HCT116 (cell line): Measurements from ENCODE around the gene TTLL5. TPM values are rescaled to one million over a fixed set of nuclear protein-coding genes. Genes with fewer than 3 reads are reported as not detected.

ENCODE experiments used
- ATAC-seq: fragments of 200-7000 bp; cut with Tn5 transposase; 2 replicates; pipeline ENCODE4 v1.9.1; 2020; ENCODE audit warnings: mild to moderate bottlenecking, moderate library complexity
- BruUV-seq: library from RNA; stranded (reverse); fragments of 400-500 nt; replicated peaks from 2 replicates; lab custom pipeline; 2021; lab: Mats Ljungman, UMichigan
- CTCF ChIA-PET: fragments of 300-600 bp; sonication (Branson Sonifier 250); formaldehyde crosslinking; loops from one replicate; lab custom pipeline; 2021; ENCODE audit warnings: antibody characterized with exemption; lab: Charles Lee
- POLR2A ChIA-PET: fragments of 300-600, 350-600 bp; sonication (Branson Sonifier 250); formaldehyde crosslinking; loops from one replicate; lab custom pipeline; 2021; ENCODE audit warnings: antibody characterized with exemption; lab: Charles Lee
- RAD21 ChIA-PET, 2 experiments: fragments of 300-600 bp; sonication (Branson Sonifier 250); formaldehyde crosslinking; loops; one replicate each; lab custom pipeline; 2023; ENCODE audit warnings: low total read pairs in 2 of 2; ENCODE audit not compliant: uncharacterized antibody in 2 of 2, unreplicated experiment in 2 of 2, low non-redundant PET in 1 of 2; lab: Charles Lee
- DNase-seq: peaks from one replicate; pipeline ENCODE4 v3.0.0-alpha.2; 2010; ENCODE audit warnings: low read depth, low spot score
- H2AFZ ChIP-seq: fragments of 200-600 bp; shearing (Covaris generic), sonication (generic); 2 replicates; pipeline ENCODE4 v1.6.1; 2017; ENCODE audit warnings: low read depth, mixed run types, mixed read lengths, antibody characterized with exemption, low read length; ENCODE audit not compliant: poor library complexity, severe bottlenecking
- H3K27ac ChIP-seq: 2 replicates; pipeline ENCODE4 v1.5.1; 2012; ENCODE audit warnings: low read depth, low read length
- H3K27me3 ChIP-seq: fragments of 200-600 bp; sonication (generic); 2 replicates; pipeline ENCODE4 v1.6.1; 2016; ENCODE audit warnings: mixed run types, low read length, mixed read lengths; ENCODE audit not compliant: insufficient read depth
- H3K36me3 ChIP-seq, 2 experiments: fragments of 200-500 bp in 1 of 2; fragments of 200-600 bp in 1 of 2; sonication (Bioruptor generic) in 1 of 2; sonication (generic) in 1 of 2; 2 replicates each; pipeline versions ENCODE4 v1.5.1 to v1.6.1; 2014 to 2016; ENCODE audit warnings: low read length in 2 of 2, inconsistent platforms in 1 of 2, mixed read lengths in 1 of 2, mixed run types in 1 of 2; ENCODE audit not compliant: insufficient read depth in 2 of 2, control insufficient read depth in 1 of 2
- H3K4me1 ChIP-seq, 2 experiments: fragments of 200-600 bp in 1 of 2; sonication (generic) in 1 of 2; 2 replicates each; pipeline versions ENCODE4 v1.5.1 to v1.6.1; 2012 to 2017; ENCODE audit warnings: low read length in 2 of 2, inconsistent platforms in 1 of 2, mild to moderate bottlenecking in 1 of 2, mixed read lengths in 1 of 2, mixed run types in 1 of 2, moderate library complexity in 1 of 2; ENCODE audit not compliant: insufficient read depth in 2 of 2, control insufficient read depth in 1 of 2
- H3K4me2 ChIP-seq: fragments of 200-600 bp; sonication (generic); 2 replicates; pipeline ENCODE4 v1.6.1; 2017; ENCODE audit warnings: mixed run types, low read length, mixed read lengths
- H3K4me3 ChIP-seq, 2 experiments: fragments of 200-600 bp in 1 of 2; sonication (generic) in 1 of 2; replicated peaks in 1 of 2; 2 replicates each; pipeline ENCODE4 v1.5.1; 2011 to 2016; ENCODE audit warnings: low read length in 2 of 2, control low read depth in 1 of 2, low read depth in 1 of 2, mild to moderate bottlenecking in 1 of 2, mixed read lengths in 1 of 2, mixed run types in 1 of 2
- H3K79me2 ChIP-seq: fragments of 200-600 bp; sonication (generic); 2 replicates; pipeline ENCODE4 v1.6.1; 2017; ENCODE audit warnings: mild to moderate bottlenecking, mixed run types, low read length, moderate library complexity, mixed read lengths; ENCODE audit not compliant: insufficient read depth
- H3K9ac ChIP-seq: fragments of 200-600 bp; sonication (generic); 2 replicates; pipeline ENCODE4 v1.6.1; 2016; ENCODE audit warnings: low read length, mixed read lengths
- H3K9me2 ChIP-seq: fragments of 200-600 bp; sonication (generic), shearing (Covaris generic); 2 replicates; pipeline ENCODE4 v1.6.1; 2017; ENCODE audit warnings: mixed run types, mild to moderate bottlenecking, moderate library complexity; ENCODE audit not compliant: insufficient read depth
- H3K9me3 ChIP-seq, 2 experiments: fragments of 200-500 bp in 1 of 2; fragments of 200-600 bp in 1 of 2; sonication (Bioruptor generic) in 1 of 2; sonication (generic) in 1 of 2; 2 replicates each; pipeline ENCODE4 v1.6.1; 2014 to 2017; ENCODE audit warnings: low read length in 2 of 2, mixed read lengths in 2 of 2, inconsistent platforms in 1 of 2, low read depth in 1 of 2, mild to moderate bottlenecking in 1 of 2, mixed run types in 1 of 2, moderate library complexity in 1 of 2; ENCODE audit not compliant: control insufficient read depth in 1 of 2, insufficient read depth in 1 of 2
- H4K20me1 ChIP-seq: fragments of 200-600 bp; sonication (generic), shearing (Covaris generic); 2 replicates; pipeline ENCODE4 v1.6.1; 2017; ENCODE audit warnings: mixed run types, mild to moderate bottlenecking, moderate library complexity; ENCODE audit not compliant: insufficient read depth
- ATF3 ChIP-seq: IDR thresholded peaks from 2 replicates; pipeline ENCODE4 v1.6.1; 2012
- CBX3 ChIP-seq: IDR thresholded peaks from 2 replicates; pipeline ENCODE4 v1.6.1; 2012; ENCODE audit warnings: low read depth
- EGR1 ChIP-seq: IDR thresholded peaks from 2 replicates; pipeline ENCODE4 v1.6.1; 2012; ENCODE audit warnings: low read depth
- ELF1 ChIP-seq: IDR thresholded peaks from 2 replicates; pipeline ENCODE4 v1.6.1; 2012; ENCODE audit warnings: low read depth, borderline replicate concordance
- EZH2phosphoT487 ChIP-seq: fragments of 200-600 bp; IDR thresholded peaks from 2 replicates; pipeline ENCODE4 v1.6.1; 2018; ENCODE audit warnings: antibody characterized with exemption, borderline replicate concordance
- FOSL1 ChIP-seq: IDR thresholded peaks from 2 replicates; pipeline ENCODE4 v1.6.1; 2012; ENCODE audit warnings: low read depth
- JUND ChIP-seq: IDR thresholded peaks from 2 replicates; pipeline ENCODE4 v1.6.1; 2012
- MAX ChIP-seq: IDR thresholded peaks from 2 replicates; pipeline ENCODE4 v1.6.1; 2012
- RAD21 ChIP-seq: IDR thresholded peaks from 2 replicates; pipeline ENCODE4 v1.6.1; 2012; ENCODE audit warnings: low read depth, mild to moderate bottlenecking
- SP1 ChIP-seq: IDR thresholded peaks from 2 replicates; pipeline ENCODE4 v1.6.1; 2012; ENCODE audit warnings: low read depth
- SRF ChIP-seq: IDR thresholded peaks from 2 replicates; pipeline ENCODE4 v1.6.1; 2012; ENCODE audit warnings: low read depth
- YY1 ChIP-seq: IDR thresholded peaks from 2 replicates; pipeline ENCODE4 v1.6.1; 2011; ENCODE audit warnings: low read length, low read depth, moderate library complexity, mild to moderate bottlenecking; ENCODE audit not compliant: insufficient replicate concordance; ENCODE audit errors: extremely low read depth
- ZFX ChIP-seq: fragments of 450-650 bp; IDR thresholded peaks from 2 replicates; pipeline ENCODE4 v1.6.1; 2017
- ZNF274 ChIP-seq: fragments of 200-500 bp; sonication (Bioruptor generic); IDR thresholded peaks from 2 replicates; pipeline ENCODE4 v1.6.1; 2014; ENCODE audit warnings: mild to moderate bottlenecking, low read depth, low read length, inconsistent platforms
- intact Hi-C: fragments of 100-400 bp; cut with micrococcal nuclease; formaldehyde crosslinking; loops from 2 replicates; pipeline ENCODE4 v1.10.0; 2022
- total RNA-seq: library from RNA; stranded (reverse); gene quantifications from one replicate; pipeline ENCODE4 v1.2.1, GENCODE V29; 2021; ENCODE audit not compliant: unreplicated experiment
- TF ChIP-seq, protein P1 (sequence below): IDR thresholded peaks from 2 replicates; pipeline ENCODE4 v1.6.1; 2012; ENCODE audit warnings: low read depth

The TTLL5 gene
- total RNA-seq, 1 experiment from 2014 or later, result 26.2 TPM

DNA sequence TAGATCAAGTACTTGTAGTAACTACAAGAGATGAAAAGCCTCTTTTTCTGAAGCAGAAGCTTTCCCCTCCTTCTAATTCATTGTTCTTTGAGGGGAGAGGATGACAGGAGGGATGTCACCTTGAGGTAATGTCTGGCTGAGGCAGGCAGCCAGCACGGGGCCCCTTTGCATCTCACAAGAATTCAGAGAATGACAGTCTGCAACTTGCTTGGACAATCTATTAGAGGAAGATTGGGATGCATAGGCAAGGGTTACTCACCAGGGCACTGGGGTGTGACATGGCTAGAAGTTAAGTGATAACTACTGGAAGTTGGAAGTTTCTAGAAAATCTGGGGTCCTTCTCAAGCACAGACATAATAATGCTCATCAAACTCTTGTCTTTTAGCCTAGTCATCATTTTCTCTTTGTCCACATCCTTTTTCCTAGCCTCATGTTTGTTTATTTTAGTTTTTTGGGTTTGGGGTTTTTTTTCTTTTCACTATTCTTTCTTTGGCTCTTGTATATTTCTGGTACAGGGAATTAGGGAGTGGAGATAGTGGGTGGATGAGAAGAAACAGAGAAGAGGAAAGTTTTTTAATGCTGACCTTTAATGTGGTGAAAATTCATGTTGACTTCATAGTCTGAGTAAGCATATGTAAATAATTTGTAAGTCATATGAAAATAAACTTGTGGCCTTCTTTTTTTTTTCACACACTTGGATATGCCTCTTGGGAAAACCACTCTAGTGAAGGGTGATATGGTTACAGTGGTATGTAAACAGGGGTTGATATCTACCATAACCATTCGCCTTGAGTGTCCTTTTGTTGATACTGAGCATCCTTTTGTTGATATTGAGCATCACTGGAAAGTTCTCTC is 55.1 kb downstream of the TTLL5 start:
- peaks cover 14 to 17% of the 10 kb centered on the region in 2 experiments for H3K4me1 ChIP-seq
- H3K4me3 ChIP-seq, result no peak overlapping the region
- intact Hi-C loops, result no loop called here
- no peaks in the 10 kb centered on the region for H4K20me1 ChIP-seq
- ChIA-PET RAD21 (no interaction called here), CTCF (interaction anchor here (1.1 kb wide), 1 partner anchor 267 kb away, joined by 5 read pairs; no protein-coding TSS in a partner anchor), POLR2A (no interaction called here)
- H3K79me2 ChIP-seq, result no peaks in the 10 kb centered on the region
- H3K4me2 ChIP-seq, result no peak overlapping the region
- no TSS peak for BruUV-seq
- H3K27ac ChIP-seq, result no peak overlapping the region
- TF ChIP-seq SP1 (no peak), RAD21 (no peak), EZH2phosphoT487 (no peak), SRF (no peak), MAX (no peak), CBX3 (no peak), ELF1 (no peak), FOSL1 (no peak), ATF3 (no peak), ZFX (no peak), ZNF274 (no peak), YY1 (no peak), EGR1 (no peak), JUND (no peak)
- TF ChIP-seq, protein P1, sequence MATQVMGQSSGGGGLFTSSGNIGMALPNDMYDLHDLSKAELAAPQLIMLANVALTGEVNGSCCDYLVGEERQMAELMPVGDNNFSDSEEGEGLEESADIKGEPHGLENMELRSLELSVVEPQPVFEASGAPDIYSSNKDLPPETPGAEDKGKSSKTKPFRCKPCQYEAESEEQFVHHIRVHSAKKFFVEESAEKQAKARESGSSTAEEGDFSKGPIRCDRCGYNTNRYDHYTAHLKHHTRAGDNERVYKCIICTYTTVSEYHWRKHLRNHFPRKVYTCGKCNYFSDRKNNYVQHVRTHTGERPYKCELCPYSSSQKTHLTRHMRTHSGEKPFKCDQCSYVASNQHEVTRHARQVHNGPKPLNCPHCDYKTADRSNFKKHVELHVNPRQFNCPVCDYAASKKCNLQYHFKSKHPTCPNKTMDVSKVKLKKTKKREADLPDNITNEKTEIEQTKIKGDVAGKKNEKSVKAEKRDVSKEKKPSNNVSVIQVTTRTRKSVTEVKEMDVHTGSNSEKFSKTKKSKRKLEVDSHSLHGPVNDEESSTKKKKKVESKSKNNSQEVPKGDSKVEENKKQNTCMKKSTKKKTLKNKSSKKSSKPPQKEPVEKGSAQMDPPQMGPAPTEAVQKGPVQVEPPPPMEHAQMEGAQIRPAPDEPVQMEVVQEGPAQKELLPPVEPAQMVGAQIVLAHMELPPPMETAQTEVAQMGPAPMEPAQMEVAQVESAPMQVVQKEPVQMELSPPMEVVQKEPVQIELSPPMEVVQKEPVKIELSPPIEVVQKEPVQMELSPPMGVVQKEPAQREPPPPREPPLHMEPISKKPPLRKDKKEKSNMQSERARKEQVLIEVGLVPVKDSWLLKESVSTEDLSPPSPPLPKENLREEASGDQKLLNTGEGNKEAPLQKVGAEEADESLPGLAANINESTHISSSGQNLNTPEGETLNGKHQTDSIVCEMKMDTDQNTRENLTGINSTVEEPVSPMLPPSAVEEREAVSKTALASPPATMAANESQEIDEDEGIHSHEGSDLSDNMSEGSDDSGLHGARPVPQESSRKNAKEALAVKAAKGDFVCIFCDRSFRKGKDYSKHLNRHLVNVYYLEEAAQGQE, result no peak
- no peaks in the 10 kb centered on the region for H3K9me2 ChIP-seq
- H3K9me3 ChIP-seq, result no peaks in the 10 kb centered on the region
- ATAC-seq (no peak), DNase-seq (no peak)
- no peaks in the 10 kb centered on the region for H3K27me3 ChIP-seq
- no peak overlapping the region for H2AFZ ChIP-seq
- H3K9ac ChIP-seq, result no peak overlapping the region
- peaks cover 0 to 10% of the 10 kb centered on the region in 2 experiments; a peak in 1 of 4 replicates for H3K36me3 ChIP-seq
